ENCODE measurements around the gene SOX2. TPM values are rescaled to one million over a fixed set of nuclear protein-coding genes. Genes with fewer than 3 reads are reported as not detected.

The SOX2 gene
- 1.2 and 10.9 TPM in 2 replicates for total RNA-seq

DNA sequence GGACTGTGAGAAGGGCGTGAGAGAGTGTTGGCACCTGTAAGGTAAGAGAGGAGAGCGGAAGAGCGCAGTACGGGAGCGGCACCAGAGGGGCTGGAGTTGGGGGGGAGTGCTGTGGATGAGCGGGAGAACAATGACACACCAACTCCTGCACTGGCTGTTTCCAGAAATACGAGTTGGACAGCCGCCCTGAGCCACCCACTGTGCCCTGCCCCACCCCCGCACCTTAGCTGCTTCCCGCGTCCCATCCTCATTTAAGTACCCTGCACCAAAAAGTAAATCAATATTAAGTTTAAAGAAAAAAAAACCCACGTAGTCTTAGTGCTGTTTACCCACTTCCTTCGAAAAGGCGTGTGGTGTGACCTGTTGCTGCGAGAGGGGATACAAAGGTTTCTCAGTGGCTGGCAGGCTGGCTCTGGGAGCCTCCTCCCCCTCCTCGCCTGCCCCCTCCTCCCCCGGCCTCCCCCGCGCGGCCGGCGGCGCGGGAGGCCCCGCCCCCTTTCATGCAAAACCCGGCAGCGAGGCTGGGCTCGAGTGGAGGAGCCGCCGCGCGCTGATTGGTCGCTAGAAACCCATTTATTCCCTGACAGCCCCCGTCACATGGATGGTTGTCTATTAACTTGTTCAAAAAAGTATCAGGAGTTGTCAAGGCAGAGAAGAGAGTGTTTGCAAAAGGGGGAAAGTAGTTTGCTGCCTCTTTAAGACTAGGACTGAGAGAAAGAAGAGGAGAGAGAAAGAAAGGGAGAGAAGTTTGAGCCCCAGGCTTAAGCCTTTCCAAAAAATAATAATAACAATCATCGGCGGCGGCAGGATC lies at the start of gene SOX2:
Gene SOX2 (plus strand): TSS at position 601 of the 811 bp plus-strand sequence. CDS start 436 bp downstream, outside the sequence.

